Esophagus muscularis mucosa (tissue), 4 donors: ENCODE data around the gene ZFPM1. TPM values are rescaled to one million over a fixed set of nuclear protein-coding genes. Genes with fewer than 3 reads are reported as not detected.
"Not testable (repeated sequence)": the region's sequence is repeated elsewhere in the genome, so short reads cannot be mapped to it uniquely, and the experiment has no call there.

Experiments
- DNase-seq: peaks from one replicate; pipeline ENCODE4 v3.0.0-alpha.2; 2017; ENCODE audit errors: extremely low spot score
- H3K27ac ChIP-seq, 4 donors: fragments of 200-600 bp; sonication (generic); replicated peaks in 1 of 4; 1 replicate in 3 of 4; 2 replicates in 1 of 4; pipeline ENCODE4 v1.5.1; 2016 to 2019; ENCODE audit warnings: mild to moderate bottlenecking in 1 of 4
- H3K27me3 ChIP-seq, 4 donors: fragments of 200-600 bp; sonication (generic); one replicate each; pipeline versions ENCODE4 v1.5.1 to v1.6.0; 2016 to 2019
- H3K36me3 ChIP-seq, 4 donors: fragments of 200-600 bp; sonication (generic); one replicate each; pipeline ENCODE4 v1.5.1; 2016 to 2019
- H3K4me1 ChIP-seq, 4 donors: fragments of 200-600 bp; sonication (generic); one replicate each; pipeline ENCODE4 v1.5.1; 2016 to 2019
- H3K4me3 ChIP-seq, 4 donors: fragments of 200-600 bp; sonication (generic); 1 replicate in 2 of 4; 2 replicates in 2 of 4; pipeline ENCODE4 v1.5.1; 2016 to 2019; ENCODE audit warnings: mild to moderate bottlenecking in 4 of 4, moderate library complexity in 1 of 4
- H3K9me3 ChIP-seq, 4 donors: fragments of 200-600 bp; sonication (generic); 1 replicate in 3 of 4; 2 replicates in 1 of 4; pipeline ENCODE4 v1.5.1; 2016 to 2019
- EP300 ChIP-seq: sonication (generic); formaldehyde crosslinking; IDR thresholded peaks from one replicate; pipeline ENCODE4 v1.6.1; 2017; ENCODE audit warnings: antibody characterized with exemption
- POLR2A ChIP-seq: fragments of 450-650 bp; IDR thresholded peaks from one replicate; pipeline ENCODE4 v1.6.1; 2017; ENCODE audit warnings: antibody characterized with exemption, moderate library complexity, mild to moderate bottlenecking, low read depth
- POLR2AphosphoS5 ChIP-seq, 2 donors: sonication (generic); formaldehyde crosslinking; IDR thresholded peaks; one replicate each; pipeline ENCODE4 v1.6.1; 2017; ENCODE audit warnings: antibody characterized with exemption in 2 of 2
- WGBS: methylation state at CpG from one replicate; pipeline ENCODE4 v1.1.5; 2018; 5-methylcytosine and 5-hydroxymethylcytosine counted together
- intact Hi-C: fragments of 100-400 bp; cut with DNase I; formaldehyde crosslinking; loops from one replicate; pipeline ENCODE4 v1.15.1; 2023
- total RNA-seq, 4 donors: library from RNA; depleted of rRNA; stranded (reverse); fragments of >200 nt; gene quantifications; one replicate each; pipeline versions ENCODE4 v1.1.0 to v1.2.1, GENCODE V29; 2016
- TF ChIP-seq, protein P1 (sequence below), 3 experiments: fragments of 200-600 bp in 2 of 3; fragments of 450-650 bp in 1 of 3; sonication (generic) in 2 of 3; IDR thresholded peaks; one replicate each; pipeline ENCODE4 v1.5.1; 2017 to 2019; ENCODE audit warnings: antibody characterized with exemption in 3 of 3, mild to moderate bottlenecking in 2 of 3, moderate library complexity in 1 of 3

The ZFPM1 gene
- total RNA-seq, 4 donors from 2014 or later = 0.42 to 1.4 (median 1.0) TPM

DNA sequence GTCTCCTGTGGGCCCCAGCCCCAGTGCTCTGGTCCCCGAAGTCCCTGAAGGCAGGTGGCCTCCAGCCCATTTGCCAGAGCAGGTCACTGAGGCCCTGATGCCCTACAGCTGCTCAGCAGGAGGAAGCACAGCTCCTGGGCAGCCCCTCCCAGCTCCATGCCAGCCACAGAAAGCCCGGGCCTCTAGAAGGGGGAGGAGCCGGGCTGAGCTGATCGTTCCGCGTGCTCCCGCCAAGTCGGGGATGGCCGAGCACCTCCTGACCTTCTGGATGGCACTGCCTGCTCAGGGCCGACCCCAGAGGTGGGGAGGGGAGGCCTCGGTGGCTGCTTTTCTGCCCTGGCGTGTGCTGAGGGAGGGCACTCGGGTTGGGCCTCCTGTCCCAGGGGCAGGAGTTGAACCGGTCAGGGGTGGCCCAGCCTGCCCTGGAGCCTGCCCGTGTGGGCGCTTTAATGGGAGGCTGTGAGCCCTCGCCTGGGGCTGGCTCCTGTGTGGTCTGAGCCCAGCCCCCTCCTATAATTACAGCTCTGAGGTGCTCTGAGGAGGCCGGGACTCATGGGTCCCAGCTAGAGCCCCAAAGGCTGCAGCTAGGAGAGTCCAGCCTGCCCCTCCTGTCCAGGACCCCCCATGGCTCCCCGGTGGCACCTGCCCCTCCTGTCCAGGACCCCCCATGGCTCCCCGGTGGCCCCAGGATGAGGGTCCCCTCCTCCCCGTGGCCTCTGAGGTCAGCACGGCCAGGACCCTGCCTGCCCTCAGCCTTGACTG lies 29.7 kb downstream of the ZFPM1 start:
- Histone ChIP-seq H3K27ac (no peak overlapping the region), H3K4me1 (peaks cover 0 to 6% (median 0%) of the 10 kb centered on the region in 4 donors), H3K4me3 (no peak overlapping the region), H3K9me3 (no peaks in the 10 kb centered on the region), H3K36me3 (no peaks in the 10 kb centered on the region), H3K27me3 (peaks cover 0 to 59% (median 0%) of the 10 kb centered on the region in 4 donors)
- DNase-seq = no peak
- WGBS = 67% methylated on average over 3 of the region's 22 CpGs
- intact Hi-C loops = no loop called here
- TF ChIP-seq EP300 = no peak
- no peak for TF ChIP-seq POLR2A
- TF ChIP-seq, protein P1, sequence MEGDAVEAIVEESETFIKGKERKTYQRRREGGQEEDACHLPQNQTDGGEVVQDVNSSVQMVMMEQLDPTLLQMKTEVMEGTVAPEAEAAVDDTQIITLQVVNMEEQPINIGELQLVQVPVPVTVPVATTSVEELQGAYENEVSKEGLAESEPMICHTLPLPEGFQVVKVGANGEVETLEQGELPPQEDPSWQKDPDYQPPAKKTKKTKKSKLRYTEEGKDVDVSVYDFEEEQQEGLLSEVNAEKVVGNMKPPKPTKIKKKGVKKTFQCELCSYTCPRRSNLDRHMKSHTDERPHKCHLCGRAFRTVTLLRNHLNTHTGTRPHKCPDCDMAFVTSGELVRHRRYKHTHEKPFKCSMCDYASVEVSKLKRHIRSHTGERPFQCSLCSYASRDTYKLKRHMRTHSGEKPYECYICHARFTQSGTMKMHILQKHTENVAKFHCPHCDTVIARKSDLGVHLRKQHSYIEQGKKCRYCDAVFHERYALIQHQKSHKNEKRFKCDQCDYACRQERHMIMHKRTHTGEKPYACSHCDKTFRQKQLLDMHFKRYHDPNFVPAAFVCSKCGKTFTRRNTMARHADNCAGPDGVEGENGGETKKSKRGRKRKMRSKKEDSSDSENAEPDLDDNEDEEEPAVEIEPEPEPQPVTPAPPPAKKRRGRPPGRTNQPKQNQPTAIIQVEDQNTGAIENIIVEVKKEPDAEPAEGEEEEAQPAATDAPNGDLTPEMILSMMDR (IDR thresholded peaks at IDR 0.05) = no peak
- TF ChIP-seq POLR2AphosphoS5 (IDR thresholded peaks at IDR 0.05) = no peak

DNA sequence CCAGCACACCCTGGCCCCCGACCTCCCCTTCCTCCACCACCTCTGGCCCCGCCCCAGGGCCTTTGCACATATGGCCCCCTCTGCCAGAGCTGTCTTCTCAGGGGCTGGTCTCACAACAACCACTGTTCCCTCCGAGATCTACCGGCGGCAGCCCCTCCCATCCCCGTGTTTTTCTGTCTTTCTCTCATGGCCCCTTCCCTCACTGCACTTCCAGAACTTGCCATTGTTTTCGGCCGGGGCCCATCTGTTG lies 30.2 kb downstream of the ZFPM1 start:
- TF ChIP-seq, protein P1 (IDR thresholded peaks at IDR 0.05) = no peak
- TF ChIP-seq EP300 (no peak), POLR2AphosphoS5 (IDR thresholded peaks at IDR 0.05) (no peak), POLR2A (no peak)
- H3K4me3 ChIP-seq = no peak overlapping the region
- 75% methylated on average over 8 of the region's 8 CpGs for WGBS
- intact Hi-C loops = no loop called here
- no peaks in the 10 kb centered on the region for H3K36me3 ChIP-seq
- no peak for DNase-seq
- H3K27ac ChIP-seq = no peak overlapping the region
- no peaks in the 10 kb centered on the region for H3K9me3 ChIP-seq
- peaks cover 0 to 59% (median 0%) of the 10 kb centered on the region in 4 donors for H3K27me3 ChIP-seq
- peaks cover 0 to 6% (median 0%) of the 10 kb centered on the region in 4 donors for H3K4me1 ChIP-seq

DNA sequence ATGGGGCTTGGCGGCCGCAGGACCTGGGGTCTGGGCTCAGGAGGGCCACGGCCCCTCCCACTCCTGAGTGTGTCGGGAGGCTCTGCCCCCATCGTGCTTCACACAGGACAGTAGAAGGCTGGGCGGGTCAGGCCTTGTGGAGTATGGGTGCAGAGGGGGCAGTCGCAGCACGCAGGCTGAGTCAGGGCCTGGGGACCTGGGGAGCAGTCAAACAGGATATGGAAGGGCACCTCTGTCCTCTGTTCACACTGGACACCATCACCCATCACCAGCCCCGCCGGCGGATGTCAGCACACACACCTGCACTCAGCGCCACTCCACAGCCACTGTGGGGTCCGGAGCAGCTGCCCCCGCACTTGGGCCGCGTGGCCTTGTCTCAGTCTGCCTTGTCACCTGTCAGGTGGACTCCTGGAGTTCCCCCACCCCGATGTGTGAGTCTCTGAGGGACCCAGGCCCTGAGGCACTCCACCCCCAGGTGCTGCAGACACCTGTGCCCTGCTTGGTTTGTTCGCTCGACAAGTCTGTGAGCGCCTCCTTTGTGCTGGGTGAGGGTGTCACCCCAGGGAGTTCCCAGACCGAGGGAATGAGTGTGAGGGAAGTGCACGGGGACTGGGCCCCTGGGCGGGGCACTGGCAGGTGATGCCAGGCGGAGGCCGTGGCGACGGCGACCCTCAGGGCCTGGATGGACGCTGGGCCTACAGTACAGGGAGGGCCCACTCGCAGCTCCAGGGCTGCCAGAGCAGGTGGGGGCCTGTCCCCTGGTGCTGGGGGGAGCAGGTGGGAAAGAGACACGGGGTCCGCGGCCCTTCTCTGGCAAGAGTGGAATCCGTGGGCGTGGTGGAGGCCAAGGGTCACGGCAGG lies 31.7 kb downstream of the ZFPM1 start:
- Histone ChIP-seq H3K9me3 (no peaks in the 10 kb centered on the region), H3K4me1 (no peaks in the 10 kb centered on the region), H3K27me3 (peaks cover 0 to 51% (median 0%) of the 10 kb centered on the region in 4 donors), H3K27ac (no peak overlapping the region), H3K4me3 (no peak overlapping the region), H3K36me3 (peaks cover 0 to 9% (median 0%) of the 10 kb centered on the region in 4 donors)
- DNase-seq = no peak
- 93% methylated on average over 33 of the region's 36 CpGs for WGBS
- TF ChIP-seq, protein P1 (IDR thresholded peaks at IDR 0.05) = no peak
- TF ChIP-seq EP300 = no peak
- no peak for TF ChIP-seq POLR2AphosphoS5 (IDR thresholded peaks at IDR 0.05)
- TF ChIP-seq POLR2A = no peak
- intact Hi-C loops = no loop called here

DNA sequence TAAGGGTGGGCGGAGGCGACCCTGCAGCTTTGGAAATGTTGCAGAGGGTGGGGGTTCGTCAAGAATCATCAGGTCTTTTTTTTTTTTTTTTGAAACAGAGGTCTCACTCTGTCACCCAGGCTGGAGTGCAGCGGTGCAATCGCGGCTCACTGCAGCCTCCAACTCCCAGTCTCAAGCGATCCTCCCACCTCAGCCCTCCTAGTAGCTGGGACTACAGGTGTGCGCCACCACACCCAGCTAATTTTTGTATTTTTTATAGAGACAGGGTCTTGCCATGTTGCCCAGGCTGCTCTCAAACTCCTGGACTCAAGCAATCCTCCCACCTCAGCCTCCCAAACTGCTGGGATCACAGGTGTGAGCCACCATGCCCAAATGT lies 32.3 kb downstream of the ZFPM1 start:
- H3K27me3 ChIP-seq = peaks cover 0 to 45% (median 0%) of the 10 kb centered on the region in 4 donors
- H3K4me1 ChIP-seq, H3K9me3 ChIP-seq, intact Hi-C loops, H3K4me3 ChIP-seq, DNase-seq, H3K36me3 ChIP-seq, H3K27ac ChIP-seq: not testable (repeated sequence)
- 100% methylated on average over 8 of the region's 8 CpGs for WGBS

DNA sequence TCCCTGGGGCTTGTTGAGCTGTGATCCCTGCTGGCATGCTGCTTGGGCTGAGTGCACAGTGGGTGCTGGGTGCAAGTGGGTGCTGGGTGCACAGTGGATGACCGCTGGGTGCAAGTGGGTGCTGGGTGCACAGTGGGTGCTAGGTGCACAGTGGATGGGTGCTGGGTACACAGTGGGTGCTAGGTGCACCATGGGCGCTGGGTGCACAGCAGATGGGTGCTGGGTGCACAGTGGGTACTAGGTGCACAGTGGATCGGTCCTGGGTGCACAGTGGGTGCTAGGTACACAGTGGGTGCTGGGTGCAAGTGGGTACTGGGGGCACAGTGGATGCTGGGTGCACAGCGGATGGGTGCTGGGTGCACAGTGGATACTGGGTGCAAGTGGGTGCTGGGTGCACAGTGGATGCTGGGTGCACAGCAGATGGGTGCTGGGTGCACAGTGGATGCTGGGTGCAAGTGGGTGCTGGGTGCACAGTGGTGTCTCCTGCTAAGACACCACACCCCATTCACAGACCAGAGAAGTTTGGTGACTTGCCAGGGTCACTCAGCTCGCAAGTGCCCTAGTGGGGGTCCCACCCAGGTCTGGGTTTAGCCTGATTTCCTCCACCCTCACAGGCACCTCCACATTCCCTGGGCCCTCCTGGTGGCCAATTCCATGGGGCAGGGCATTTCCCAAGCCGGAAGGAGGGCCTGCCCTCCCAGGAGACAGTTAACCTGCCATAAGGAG lies 33.5 kb downstream of the ZFPM1 start:
- no peak for TF ChIP-seq POLR2A
- H3K9me3 ChIP-seq = no peaks in the 10 kb centered on the region
- no peak for DNase-seq
- no peaks in the 10 kb centered on the region for H3K4me1 ChIP-seq
- no peak overlapping the region for H3K27ac ChIP-seq
- intact Hi-C loops = no loop called here
- peaks cover 0 to 33% (median 0%) of the 10 kb centered on the region in 4 donors for H3K27me3 ChIP-seq
- WGBS = 95% methylated on average over 5 of the region's 6 CpGs
- peaks cover 0 to 9% (median 0%) of the 10 kb centered on the region in 4 donors for H3K36me3 ChIP-seq
- H3K4me3 ChIP-seq = no peak overlapping the region
